Smooth muscle cell of the umbilical artery (primary cell): ENCODE measurements around the gene CNTNAP2. TPM values are rescaled to one million over a fixed set of nuclear protein-coding genes. Genes with fewer than 3 reads are reported as not detected.

ENCODE experiments used
- total RNA-seq: library from RNA; depleted of rRNA; stranded (reverse); fragments of >200 nt; gene quantifications from 2 replicates; pipeline ENCODE4 v1.2.3, GENCODE V29; 2014

The CNTNAP2 gene
- total RNA-seq = 0.46 and 3.6 TPM in 2 replicates

GRCh38 chr7:146116521-146117222 is at the start of gene CNTNAP2:
Gene CNTNAP2 (plus strand): TSS chr7:146116801. CDS start chr7:146116877, 76 bp downstream.

